C4-2B (cell line): ENCODE measurements around the gene NPAS3.

Experiments
- H3K27ac ChIP-seq: fragments of 450-650 bp; 2 replicates; pipeline ENCODE4 v1.5.1; 2017
- CTCF ChIP-seq: fragments of 450-650 bp; conservative IDR thresholded peaks from 2 replicates; pipeline ENCODE4 v1.5.1; 2017; ENCODE audit warnings: mild to moderate bottlenecking
- ZFX ChIP-seq: fragments of 450-650 bp; IDR thresholded peaks from 2 replicates; pipeline ENCODE4 v1.6.1; 2017

The NPAS3 gene

GRCh38 chr14:33165144-33165925 is 226.7 kb downstream of the NPAS3 start:
- TF ChIP-seq CTCF = no peak
- TF ChIP-seq ZFX = no peak
- H3K27ac ChIP-seq = no peak overlapping the region

- no peak overlapping the region for H3K27ac ChIP-seq
- TF ChIP-seq CTCF = no peak
- no peak for TF ChIP-seq ZFX
Measured at GRCh38 chr14:33165926-33166289, 227.2 kb downstream of the NPAS3 start.

GRCh38 chr14:33175951-33176350 is 237.3 kb downstream of the NPAS3 start:
- TF ChIP-seq ZFX = no peak
- no peak for TF ChIP-seq CTCF
- H3K27ac ChIP-seq = no peak overlapping the region

DNA sequence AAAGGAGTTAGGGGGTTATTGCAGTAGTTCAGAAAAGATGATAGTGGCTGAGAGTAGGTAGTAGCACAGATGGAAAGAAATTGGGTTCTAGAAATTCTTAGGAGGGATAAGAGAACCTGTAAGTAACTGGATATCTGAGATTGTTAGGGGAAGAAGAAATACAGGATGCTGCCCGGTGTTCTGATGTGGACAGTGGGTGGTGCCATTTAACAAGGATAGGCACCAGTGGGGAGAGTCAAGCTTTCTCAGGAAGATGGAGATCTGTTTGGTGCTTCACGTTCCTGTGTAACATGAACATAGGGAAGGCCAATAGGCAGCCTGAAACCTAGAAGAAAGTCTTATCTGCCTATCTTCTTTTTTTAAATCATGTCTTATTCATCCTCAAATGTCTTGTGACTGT is 245.9 kb downstream of the NPAS3 start:
- TF ChIP-seq ZFX (no peak), CTCF (peak; percentile 26; the same call in 1 of the 2 replicates)

GRCh38 chr14:33186656-33187055 is 248.0 kb downstream of the NPAS3 start:
- no peak for TF ChIP-seq CTCF
- TF ChIP-seq ZFX = no peak
- no peak overlapping the region for H3K27ac ChIP-seq

More for the DNA sequence above, 245.9 kb downstream of the NPAS3 start:
- H3K27ac ChIP-seq = no peak overlapping the region

DNA sequence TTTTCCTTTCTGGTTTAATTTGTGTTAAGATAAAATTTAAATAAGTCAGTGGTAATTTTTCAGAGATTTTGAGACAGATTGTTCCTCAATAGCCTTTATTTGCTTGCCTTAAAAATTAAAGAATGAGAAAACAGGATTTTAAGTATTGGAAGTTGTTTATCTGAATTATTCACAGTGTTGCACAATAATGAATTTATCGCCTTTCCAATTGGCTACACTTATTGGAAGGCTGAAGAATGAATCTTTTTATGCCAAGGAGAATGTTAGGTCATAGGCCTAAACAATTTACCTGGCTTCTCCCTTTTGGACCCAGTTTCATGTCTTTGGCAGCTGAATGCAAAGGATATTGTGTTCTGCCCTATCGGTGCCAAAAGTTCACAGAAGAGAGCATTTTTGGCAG is 250.2 kb downstream of the NPAS3 start:
- H3K27ac ChIP-seq = no peak overlapping the region
- TF ChIP-seq CTCF = no peak
- no peak for TF ChIP-seq ZFX

- no peak for TF ChIP-seq ZFX
- TF ChIP-seq CTCF = no peak
- H3K27ac ChIP-seq = no peak overlapping the region
Measured at GRCh38 chr14:33191855-33192254, 253.2 kb downstream of the NPAS3 start.
